Right forelimb (tissue), 1 donor: ENCODE measurements around the gene FAM186B.

Source experiments
- DNase-seq: peaks from one replicate; pipeline ENCODE4 v3.0.0-alpha.2; 2018

FAM186B gene

GRCh38 chr12:49550693-49551252, 54.7 kb downstream of the FAM186B start:
- no peak for DNase-seq

- DNase-seq: no peak
These were observed 55.4 kb downstream of the FAM186B start for GRCh38 chr12:49549735-49550692.

- DNase-seq: peak; percentile 72
These were observed 56.4 kb downstream of the FAM186B start for GRCh38 chr12:49548822-49549648.

- no peak for DNase-seq
These were observed 57.0 kb downstream of the FAM186B start for GRCh38 chr12:49548481-49548821.

- DNase-seq: no peak
These were observed 58.2 kb downstream of the FAM186B start for GRCh38 chr12:49547090-49547690.

GRCh38 chr12:49546481-49546880, 59.0 kb downstream of the FAM186B start:
- DNase-seq: peak; percentile 23

GRCh38 chr12:49545815-49546214, 59.6 kb downstream of the FAM186B start:
- DNase-seq: peak; percentile 13

GRCh38 chr12:49543914-49544815, 61.3 kb downstream of the FAM186B start:
- DNase-seq: peak; percentile 27

DNA sequence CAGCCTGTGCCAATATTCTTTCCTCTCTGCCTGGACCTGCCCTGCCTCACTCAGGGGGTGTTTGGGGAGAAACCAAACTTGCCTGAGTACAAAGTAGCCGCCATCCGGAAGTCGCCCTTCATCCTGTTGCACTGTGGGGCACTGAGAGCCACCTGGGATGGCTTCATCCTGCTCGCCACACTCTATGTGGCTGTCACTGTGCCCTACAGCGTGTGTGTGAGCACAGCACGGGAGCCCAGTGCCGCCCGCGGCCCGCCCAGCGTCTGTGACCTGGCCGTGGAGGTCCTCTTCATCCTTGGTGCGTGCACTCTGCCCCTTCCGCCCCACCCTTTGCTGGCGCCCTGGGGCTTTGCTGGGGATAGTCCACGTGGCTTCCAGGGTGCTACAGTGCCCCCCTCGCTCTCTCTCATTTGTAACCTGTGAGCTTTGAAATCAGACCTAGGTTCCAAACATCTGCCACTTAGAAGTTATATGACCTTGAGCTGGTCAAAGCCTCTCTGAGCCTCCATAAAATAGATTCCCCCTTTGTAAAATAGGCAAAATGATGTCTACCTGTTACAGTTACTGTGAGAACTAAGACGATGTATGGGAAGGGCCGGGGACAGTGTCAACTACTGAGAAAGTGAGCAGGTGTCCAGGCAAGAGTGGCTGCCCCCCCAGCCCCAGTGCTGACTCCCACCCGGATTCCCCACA, 62.1 kb downstream of the FAM186B start:
- no peak for DNase-seq

GRCh38 chr12:49542592-49543160, 62.8 kb downstream of the FAM186B start:
- DNase-seq: no peak

DNA sequence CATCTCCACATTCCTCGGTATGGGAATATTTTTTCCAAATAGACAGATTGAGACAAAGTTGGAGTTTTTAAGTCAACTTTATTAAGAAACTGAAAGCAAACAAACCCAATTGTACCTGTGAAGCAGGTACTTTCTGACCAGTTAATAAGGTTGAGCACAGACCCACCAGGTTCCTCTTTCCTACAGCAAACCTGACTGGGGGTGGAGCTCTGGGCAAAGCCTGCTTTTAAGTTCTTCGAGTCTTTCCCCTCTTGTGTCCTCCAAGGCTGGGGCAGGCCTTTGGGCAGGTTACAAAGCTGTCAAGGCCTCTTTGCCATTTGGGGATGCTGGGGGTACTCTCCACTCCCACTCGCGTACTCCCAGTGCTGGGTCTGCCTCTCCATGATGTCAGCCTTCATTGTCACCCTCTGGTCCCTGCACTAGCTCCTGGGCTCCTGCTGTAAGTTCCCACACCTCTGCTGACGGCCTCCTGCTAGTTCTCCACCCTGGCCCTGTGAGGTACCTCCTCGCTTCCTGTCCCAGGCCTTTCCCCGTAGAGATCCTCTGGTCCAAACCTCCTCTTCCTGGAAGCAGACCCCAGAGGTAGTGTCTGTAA, 63.4 kb downstream of the FAM186B start:
- DNase-seq: no peak

GRCh38 chr12:49541140-49541861, 64.1 kb downstream of the FAM186B start:
- DNase-seq: no peak

DNA sequence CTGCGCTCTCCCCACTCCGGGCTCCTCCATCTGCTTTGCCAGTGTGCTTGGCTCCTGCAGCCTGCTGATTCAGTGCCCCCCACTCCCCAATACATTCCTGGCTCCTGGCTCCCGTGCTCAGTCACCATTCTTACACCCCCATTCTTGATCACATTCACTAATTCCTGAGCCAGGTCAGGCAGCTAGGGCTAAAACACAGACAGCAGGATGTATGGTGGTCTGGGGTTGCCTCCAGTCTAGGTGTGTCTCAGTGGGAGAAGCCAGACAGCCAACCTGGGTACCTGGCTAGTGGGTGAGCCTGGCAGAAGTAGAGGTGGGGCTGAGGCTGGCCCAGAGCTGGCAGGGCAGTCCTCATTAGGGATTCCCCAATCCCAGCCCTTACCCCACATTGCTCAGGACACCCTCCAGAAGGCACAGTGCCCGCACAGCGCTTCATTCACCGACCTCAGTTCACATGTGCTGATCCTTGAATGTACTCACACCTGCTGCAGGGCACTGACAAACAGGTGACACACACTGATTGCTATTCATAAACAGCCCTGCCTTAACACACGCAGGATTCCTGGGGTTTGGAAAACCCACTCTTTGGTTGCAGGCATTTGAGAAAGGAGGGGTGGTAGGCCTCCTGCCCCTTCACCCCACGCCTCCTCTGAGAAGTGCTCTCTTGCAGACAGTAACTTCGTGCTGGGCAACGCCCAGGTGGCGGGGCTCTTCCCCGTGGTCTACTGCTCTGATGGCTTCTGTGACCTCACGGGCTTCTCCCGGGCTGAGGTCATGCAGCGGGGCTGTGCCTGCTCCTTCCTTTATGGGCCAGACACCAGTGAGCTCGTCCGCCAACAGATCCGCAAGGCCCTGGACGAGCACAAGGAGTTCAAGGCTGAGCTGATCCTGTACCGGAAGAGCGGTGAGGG, 65.0 kb downstream of the FAM186B start:
- DNase-seq: no peak

DNA sequence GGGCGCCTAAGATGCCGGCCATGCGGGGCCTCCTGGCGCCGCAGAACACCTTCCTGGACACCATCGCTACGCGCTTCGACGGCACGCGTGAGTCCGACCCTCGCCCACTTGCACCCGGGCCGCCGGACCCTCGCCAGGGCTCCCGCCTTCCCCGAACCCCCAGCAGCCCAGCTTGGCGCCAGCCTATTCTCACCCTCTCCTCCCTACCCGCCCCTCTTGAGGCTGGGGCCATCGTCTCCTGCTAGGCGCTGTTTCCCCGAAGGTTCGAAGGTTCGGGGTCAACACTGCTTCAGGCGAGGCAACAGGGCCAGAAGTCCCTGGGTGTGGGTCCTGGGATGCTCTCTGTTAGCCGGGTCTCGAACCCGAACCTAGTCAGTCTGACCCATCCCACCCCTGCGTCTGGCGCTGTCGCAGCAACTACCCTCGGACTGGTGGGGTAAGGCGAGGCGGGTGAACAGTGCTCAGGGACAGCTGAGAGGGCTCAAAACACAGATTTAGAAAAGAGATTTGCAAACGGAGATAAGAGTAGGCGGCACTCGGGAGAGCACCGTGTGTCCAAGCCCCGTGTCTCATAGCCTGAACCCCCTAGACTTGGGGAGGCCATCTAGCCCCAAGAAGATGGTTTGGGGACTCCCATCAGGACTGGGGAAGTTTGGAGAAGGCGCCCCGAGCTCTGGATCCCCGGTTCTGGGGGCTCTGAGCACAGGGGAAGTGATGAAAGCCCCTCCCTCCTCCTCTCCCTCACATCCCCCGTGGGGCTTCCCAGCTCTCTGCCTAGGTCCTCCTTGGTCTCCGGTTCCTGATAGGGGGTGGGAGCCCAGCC, 65.8 kb downstream of the FAM186B start:
- no peak for DNase-seq

DNA sequence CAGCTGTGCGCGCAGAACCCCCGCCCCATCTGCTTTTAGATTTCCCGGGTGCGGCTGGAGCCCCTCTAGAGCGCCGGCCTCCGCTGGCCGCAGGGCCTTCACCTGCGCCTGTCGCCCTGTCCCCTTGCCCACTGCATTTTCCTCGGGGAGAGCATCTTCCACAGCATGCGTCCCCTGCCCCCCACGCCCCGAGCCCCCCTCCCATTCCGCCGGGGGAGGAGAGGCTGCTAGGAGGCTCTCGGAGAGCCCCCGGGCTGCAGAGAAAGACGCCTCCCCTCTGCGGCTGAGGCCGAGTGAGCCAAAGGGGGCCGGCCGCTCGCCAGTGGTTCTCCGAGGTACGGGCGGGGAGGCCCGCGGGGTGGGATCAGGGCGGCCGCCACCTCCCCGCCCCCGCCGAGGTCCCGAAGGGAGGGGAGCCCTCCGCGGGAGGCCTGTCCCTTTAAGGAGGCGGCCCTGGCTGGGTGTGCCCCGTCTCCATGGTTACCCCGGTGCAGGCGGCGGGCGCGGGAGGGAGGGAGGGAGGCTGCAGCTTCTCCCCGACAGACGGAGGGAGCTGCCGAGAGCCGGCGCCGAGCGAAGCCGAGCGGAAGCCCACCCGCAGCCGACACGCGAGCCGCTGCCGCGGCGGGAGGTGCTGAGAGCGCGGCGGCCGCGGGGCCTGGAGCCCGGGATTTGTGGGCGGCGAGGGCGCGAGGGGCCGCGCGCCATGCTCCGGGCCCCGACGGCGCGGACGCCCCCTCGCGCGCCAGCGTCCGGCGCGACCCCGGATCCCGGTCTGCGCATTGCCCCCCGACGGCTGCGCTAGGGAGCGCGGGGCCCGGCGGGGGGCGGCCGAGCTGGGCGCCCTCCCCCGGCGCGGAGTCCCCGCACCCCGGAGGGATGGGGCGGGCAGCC, 66.7 kb downstream of the FAM186B start, which contains the start of gene KCNH3:
Gene KCNH3 (plus strand): TSS at position 521 of the 894 bp plus-strand sequence. CDS start 387 bp downstream, outside the sequence.
- peak; percentile 84 for DNase-seq

- no peak for DNase-seq
These were observed 67.5 kb downstream of the FAM186B start for GRCh38 chr12:49537752-49538509.
